ENCODE results near the gene WNT2B.

Gene WNT2B

DNA sequence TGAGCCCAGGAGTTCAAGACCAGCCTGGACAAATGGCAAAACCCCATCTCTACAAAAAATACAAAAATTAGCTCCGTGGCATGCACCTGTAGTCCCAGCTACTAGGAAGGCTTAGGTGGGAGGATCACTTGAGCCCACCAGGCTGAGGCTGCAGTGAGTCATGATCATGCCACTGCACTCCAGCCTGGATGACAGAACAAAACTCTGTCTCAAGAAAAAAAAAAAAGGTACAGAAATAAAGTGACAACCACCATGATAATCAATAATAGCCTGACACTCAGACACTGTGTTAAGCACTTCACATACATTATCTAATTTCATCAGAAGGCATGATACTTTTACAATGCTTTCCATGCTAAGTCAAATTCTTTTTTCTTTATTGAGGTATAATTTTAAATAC is 57.0 kb downstream of the WNT2B start:
- DNase-seq (ENCODE audit: low read depth, low spot score), result no peak

DNA sequence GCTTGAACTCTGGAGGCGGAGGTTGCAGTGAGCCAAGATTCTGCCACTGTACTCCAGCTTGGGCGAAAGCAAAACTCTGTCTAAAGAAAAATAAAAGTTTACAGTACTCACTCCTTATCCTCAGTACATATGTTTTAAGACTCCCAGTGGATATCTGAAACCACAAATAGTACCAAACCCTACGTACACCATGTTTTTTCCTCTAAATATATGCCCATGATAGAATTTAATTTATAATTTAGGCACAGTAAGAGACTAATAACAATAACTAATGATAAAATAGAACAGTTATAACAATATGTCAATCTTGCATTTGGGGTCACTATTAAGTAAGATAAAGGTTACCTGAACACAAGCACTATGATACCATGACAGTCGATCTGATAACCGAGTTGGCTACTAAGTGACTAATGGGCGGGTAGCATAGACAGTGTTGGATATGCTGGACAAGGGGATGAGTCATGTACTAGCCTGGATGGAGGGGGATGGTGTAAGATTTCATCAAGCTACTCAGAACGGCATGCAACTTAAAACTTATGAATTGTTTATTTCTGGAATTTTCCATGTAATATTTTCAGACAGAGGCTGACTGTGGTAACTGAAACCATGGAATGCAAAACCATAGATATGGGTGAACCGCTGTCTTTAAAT is 66.5 kb downstream of the WNT2B start:
- DNase-seq (ENCODE audit: low read depth, low spot score), result peak; percentile 73

DNA sequence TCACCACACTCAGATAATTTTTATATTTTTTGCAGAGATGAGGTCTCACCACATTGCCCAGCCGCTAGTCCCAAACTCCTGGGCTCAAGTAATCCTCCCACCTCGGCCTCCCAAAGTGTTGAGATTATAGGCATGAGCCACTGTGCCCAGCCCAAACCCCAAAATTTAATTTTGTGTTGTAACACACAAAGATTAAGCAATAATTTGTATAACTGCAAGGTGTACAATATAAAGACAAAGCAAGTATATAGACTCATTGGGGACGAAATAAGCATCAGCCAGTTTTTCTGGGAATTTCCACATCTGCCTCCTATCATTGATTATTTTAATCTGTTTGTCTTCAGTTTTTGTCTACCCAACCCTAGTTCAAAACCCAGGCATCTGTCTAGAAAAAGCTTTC is 67.5 kb downstream of the WNT2B start:
- DNase-seq (ENCODE audit: low read depth, low spot score), result no peak

Measured in smooth muscle cell of the brain vasculature (primary cell).